ENCODE data around the gene TMEM106C. TPM values are rescaled to one million over a fixed set of nuclear protein-coding genes. Genes with fewer than 3 reads are reported as not detected.

Gene TMEM106C
- total and polyA plus RNA-seq, 4 donors: 16.2 to 57.8 (median 25.2) TPM

- H3K36me3 ChIP-seq (ENCODE audit: control insufficient read depth in 4 of 4, insufficient read depth in 3 of 4, low read depth in 1 of 4, low read length in 3 of 4): no peaks in the 10 kb centered on the region
- no peaks in the 10 kb centered on the region for H3K4me1 ChIP-seq (ENCODE audit: control insufficient read depth in 4 of 4, insufficient read depth in 4 of 4, low read length in 3 of 4)
- no peak overlapping the region for H3K4me3 ChIP-seq (ENCODE audit: low read depth in 1 of 3, low read length in 3 of 3)
- no peak overlapping the region for H3K9ac ChIP-seq (ENCODE audit: low read depth in 1 of 2, low read length in 2 of 2)
- TF ChIP-seq RAD21 (IDR thresholded peaks at IDR 0.05) (no peak), HNF4G (IDR thresholded peaks at IDR 0.05) (no peak), GABPA (IDR thresholded peaks at IDR 0.05 in 1 of 2, conservative IDR thresholded peaks at IDR 0.05 in 1 of 2) (no peak), HNF4A (conservative IDR thresholded peaks at IDR 0.05) (no peak), TAF1 (conservative IDR thresholded peaks at IDR 0.05) (no peak), NR2F2 (IDR thresholded peaks at IDR 0.05) (no peak), FOXA1 (IDR thresholded peaks at IDR 0.05) (no peak), ZBTB33 (IDR thresholded peaks at IDR 0.05) (no peak), JUND (IDR thresholded peaks at IDR 0.05) (no peak), EGR1 (IDR thresholded peaks at IDR 0.05; ENCODE audit: low read depth in 2 of 2) (no peak), SP1 (IDR thresholded peaks at IDR 0.05) (no peak), ATF3 (IDR thresholded peaks at IDR 0.05) (no peak), FOXA2 (IDR thresholded peaks at IDR 0.05) (no peak), YY1 (IDR thresholded peaks at IDR 0.05) (no peak)
- TF ChIP-seq, protein P1, sequence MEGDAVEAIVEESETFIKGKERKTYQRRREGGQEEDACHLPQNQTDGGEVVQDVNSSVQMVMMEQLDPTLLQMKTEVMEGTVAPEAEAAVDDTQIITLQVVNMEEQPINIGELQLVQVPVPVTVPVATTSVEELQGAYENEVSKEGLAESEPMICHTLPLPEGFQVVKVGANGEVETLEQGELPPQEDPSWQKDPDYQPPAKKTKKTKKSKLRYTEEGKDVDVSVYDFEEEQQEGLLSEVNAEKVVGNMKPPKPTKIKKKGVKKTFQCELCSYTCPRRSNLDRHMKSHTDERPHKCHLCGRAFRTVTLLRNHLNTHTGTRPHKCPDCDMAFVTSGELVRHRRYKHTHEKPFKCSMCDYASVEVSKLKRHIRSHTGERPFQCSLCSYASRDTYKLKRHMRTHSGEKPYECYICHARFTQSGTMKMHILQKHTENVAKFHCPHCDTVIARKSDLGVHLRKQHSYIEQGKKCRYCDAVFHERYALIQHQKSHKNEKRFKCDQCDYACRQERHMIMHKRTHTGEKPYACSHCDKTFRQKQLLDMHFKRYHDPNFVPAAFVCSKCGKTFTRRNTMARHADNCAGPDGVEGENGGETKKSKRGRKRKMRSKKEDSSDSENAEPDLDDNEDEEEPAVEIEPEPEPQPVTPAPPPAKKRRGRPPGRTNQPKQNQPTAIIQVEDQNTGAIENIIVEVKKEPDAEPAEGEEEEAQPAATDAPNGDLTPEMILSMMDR (IDR thresholded peaks at IDR 0.05; ENCODE audit: low read depth, low read length, missing input control): no peak
- TF ChIP-seq, protein P2, sequence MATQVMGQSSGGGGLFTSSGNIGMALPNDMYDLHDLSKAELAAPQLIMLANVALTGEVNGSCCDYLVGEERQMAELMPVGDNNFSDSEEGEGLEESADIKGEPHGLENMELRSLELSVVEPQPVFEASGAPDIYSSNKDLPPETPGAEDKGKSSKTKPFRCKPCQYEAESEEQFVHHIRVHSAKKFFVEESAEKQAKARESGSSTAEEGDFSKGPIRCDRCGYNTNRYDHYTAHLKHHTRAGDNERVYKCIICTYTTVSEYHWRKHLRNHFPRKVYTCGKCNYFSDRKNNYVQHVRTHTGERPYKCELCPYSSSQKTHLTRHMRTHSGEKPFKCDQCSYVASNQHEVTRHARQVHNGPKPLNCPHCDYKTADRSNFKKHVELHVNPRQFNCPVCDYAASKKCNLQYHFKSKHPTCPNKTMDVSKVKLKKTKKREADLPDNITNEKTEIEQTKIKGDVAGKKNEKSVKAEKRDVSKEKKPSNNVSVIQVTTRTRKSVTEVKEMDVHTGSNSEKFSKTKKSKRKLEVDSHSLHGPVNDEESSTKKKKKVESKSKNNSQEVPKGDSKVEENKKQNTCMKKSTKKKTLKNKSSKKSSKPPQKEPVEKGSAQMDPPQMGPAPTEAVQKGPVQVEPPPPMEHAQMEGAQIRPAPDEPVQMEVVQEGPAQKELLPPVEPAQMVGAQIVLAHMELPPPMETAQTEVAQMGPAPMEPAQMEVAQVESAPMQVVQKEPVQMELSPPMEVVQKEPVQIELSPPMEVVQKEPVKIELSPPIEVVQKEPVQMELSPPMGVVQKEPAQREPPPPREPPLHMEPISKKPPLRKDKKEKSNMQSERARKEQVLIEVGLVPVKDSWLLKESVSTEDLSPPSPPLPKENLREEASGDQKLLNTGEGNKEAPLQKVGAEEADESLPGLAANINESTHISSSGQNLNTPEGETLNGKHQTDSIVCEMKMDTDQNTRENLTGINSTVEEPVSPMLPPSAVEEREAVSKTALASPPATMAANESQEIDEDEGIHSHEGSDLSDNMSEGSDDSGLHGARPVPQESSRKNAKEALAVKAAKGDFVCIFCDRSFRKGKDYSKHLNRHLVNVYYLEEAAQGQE (IDR thresholded peaks at IDR 0.05): no peak
- TF ChIP-seq, protein P3, sequence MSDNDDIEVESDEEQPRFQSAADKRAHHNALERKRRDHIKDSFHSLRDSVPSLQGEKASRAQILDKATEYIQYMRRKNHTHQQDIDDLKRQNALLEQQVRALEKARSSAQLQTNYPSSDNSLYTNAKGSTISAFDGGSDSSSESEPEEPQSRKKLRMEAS (IDR thresholded peaks at IDR 0.05): no peak
- H3K27me3 ChIP-seq (ENCODE audit: control insufficient read depth in 4 of 4, insufficient read depth in 4 of 4, low read length in 3 of 4): no peaks in the 10 kb centered on the region
- H3K9me3 ChIP-seq (ENCODE audit: control insufficient read depth in 4 of 4, low read length in 3 of 4): no peaks in the 10 kb centered on the region
- 72% methylated on average over 9 of the region's 9 CpGs for WGBS
- no peak for DNase-seq (ENCODE audit: low spot score)
- no peak overlapping the region for H3K27ac ChIP-seq (ENCODE audit: low read depth in 1 of 2, low read length in 2 of 2)
Measured at GRCh38 chr12:47935184-47935583, 28.2 kb upstream of the TMEM106C start.

GRCh38 chr12:47938093-47938492 is 25.3 kb upstream of the TMEM106C start:
- 98% methylated on average over 1 of the region's 1 CpG for WGBS
- H3K9ac ChIP-seq (ENCODE audit: low read depth in 1 of 2, low read length in 2 of 2): no peak overlapping the region
- no peak overlapping the region for H3K4me3 ChIP-seq (ENCODE audit: low read depth in 1 of 3, low read length in 3 of 3)
- no peak overlapping the region for H3K27ac ChIP-seq (ENCODE audit: low read depth in 1 of 2, low read length in 2 of 2)
- H3K27me3 ChIP-seq (ENCODE audit: control insufficient read depth in 4 of 4, insufficient read depth in 4 of 4, low read length in 3 of 4): no peaks in the 10 kb centered on the region
- DNase-seq (ENCODE audit: low spot score): no peak
- no peaks in the 10 kb centered on the region for H3K36me3 ChIP-seq (ENCODE audit: control insufficient read depth in 4 of 4, insufficient read depth in 3 of 4, low read depth in 1 of 4, low read length in 3 of 4)
- H3K9me3 ChIP-seq (ENCODE audit: control insufficient read depth in 4 of 4, low read length in 3 of 4): no peaks in the 10 kb centered on the region
- TF ChIP-seq, protein P1 (IDR thresholded peaks at IDR 0.05; ENCODE audit: low read depth, low read length, missing input control): no peak
- TF ChIP-seq RAD21 (IDR thresholded peaks at IDR 0.05) (no peak), EGR1 (IDR thresholded peaks at IDR 0.05; ENCODE audit: low read depth in 2 of 2) (no peak), RXRA (IDR thresholded peaks at IDR 0.05) (no peak), NR2F2 (IDR thresholded peaks at IDR 0.05) (no peak), ZBTB33 (IDR thresholded peaks at IDR 0.05) (no peak), GABPA (IDR thresholded peaks at IDR 0.05 in 1 of 2, conservative IDR thresholded peaks at IDR 0.05 in 1 of 2) (no peak), FOXA1 (IDR thresholded peaks at IDR 0.05) (no peak), JUND (IDR thresholded peaks at IDR 0.05) (no peak), ATF3 (IDR thresholded peaks at IDR 0.05) (no peak), FOXA2 (IDR thresholded peaks at IDR 0.05) (no peak), SP1 (IDR thresholded peaks at IDR 0.05) (no peak)
- TF ChIP-seq, protein P3 (IDR thresholded peaks at IDR 0.05): no peak
- H3K4me1 ChIP-seq (ENCODE audit: control insufficient read depth in 4 of 4, insufficient read depth in 4 of 4, low read length in 3 of 4): no peaks in the 10 kb centered on the region

Data from liver (tissue), 9 donors.